Liver (tissue), 3 donors: ENCODE data around the gene CFAP77.

Source experiments
- EGR1 ChIP-seq, 2 donors: IDR thresholded peaks; 2 replicates each; pipeline ENCODE4 v1.6.1; 2016 to 2018; ENCODE audit warnings: antibody characterized with exemption in 2 of 2, low read depth in 2 of 2
- FOXA1 ChIP-seq: IDR thresholded peaks from 2 replicates; pipeline ENCODE4 v1.6.1; 2016; ENCODE audit warnings: antibody characterized with exemption
- GABPA ChIP-seq, 2 donors: IDR thresholded peaks in 1 of 2; conservative IDR thresholded peaks in 1 of 2; 2 replicates each; pipeline ENCODE4 v1.6.1; 2016; ENCODE audit warnings: antibody characterized with exemption in 2 of 2, mild to moderate bottlenecking in 1 of 2, moderate library complexity in 1 of 2
- HNF4G ChIP-seq: IDR thresholded peaks from 2 replicates; pipeline ENCODE4 v1.6.1; 2016; ENCODE audit warnings: antibody characterized with exemption
- JUND ChIP-seq, 2 donors: IDR thresholded peaks; 2 replicates each; pipeline ENCODE4 v1.6.1; 2016; ENCODE audit warnings: antibody characterized with exemption in 2 of 2
- MAX ChIP-seq: IDR thresholded peaks from 2 replicates; pipeline ENCODE4 v1.6.1; 2016; ENCODE audit warnings: antibody characterized with exemption
- RAD21 ChIP-seq, 2 donors: IDR thresholded peaks; 2 replicates each; pipeline ENCODE4 v1.6.1; 2016; ENCODE audit warnings: antibody characterized with exemption in 2 of 2, mild to moderate bottlenecking in 2 of 2
- REST ChIP-seq: IDR thresholded peaks from 2 replicates; pipeline ENCODE4 v1.6.1; 2016; ENCODE audit warnings: antibody characterized with exemption, mild to moderate bottlenecking
- RXRA ChIP-seq, 2 donors: IDR thresholded peaks; 2 replicates each; pipeline ENCODE4 v1.6.1; 2017 to 2018; ENCODE audit warnings: antibody characterized with exemption in 2 of 2, mild to moderate bottlenecking in 1 of 2
- SP1 ChIP-seq: IDR thresholded peaks from 2 replicates; pipeline ENCODE4 v1.6.1; 2018; ENCODE audit warnings: antibody characterized with exemption, mild to moderate bottlenecking
- TAF1 ChIP-seq: conservative IDR thresholded peaks from 2 replicates; pipeline ENCODE4 v1.6.1; 2016; ENCODE audit warnings: antibody characterized with exemption, mild to moderate bottlenecking
- YY1 ChIP-seq: IDR thresholded peaks from 2 replicates; pipeline ENCODE4 v1.6.1; 2016; ENCODE audit warnings: antibody characterized with exemption, mild to moderate bottlenecking
- TF ChIP-seq, protein P1 (sequence below): fragments of 150-350 bp; IDR thresholded peaks from 2 replicates; pipeline ENCODE4 v1.5.1; 2017; ENCODE audit warnings: improper control_type of control experiment, low read depth, low read length; ENCODE audit not compliant: missing input control
- TF ChIP-seq, protein P2 (sequence below): IDR thresholded peaks from 2 replicates; pipeline ENCODE4 v1.6.1; 2016; ENCODE audit warnings: antibody characterized with exemption
- donor health status: healthy.
- donor health status: healthy.

DNA sequence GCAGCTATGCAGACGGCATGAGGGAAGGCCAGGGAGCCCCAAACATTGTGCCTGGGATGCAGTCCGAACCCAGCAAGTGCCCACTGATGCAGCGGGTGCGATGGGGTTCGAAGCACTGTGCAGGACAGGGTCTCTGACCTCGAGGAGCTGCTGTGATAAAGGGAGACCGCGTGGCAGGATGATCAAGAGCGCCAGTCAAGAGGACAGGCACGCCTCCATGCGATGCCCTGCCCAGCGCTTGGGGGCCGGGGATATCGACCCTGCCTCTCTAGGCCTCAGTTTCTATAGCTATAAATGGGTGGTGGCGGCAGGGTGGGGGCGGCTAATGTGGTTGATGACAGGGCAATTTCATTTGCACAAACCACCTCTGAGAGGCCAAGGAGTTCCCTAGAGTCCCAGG lies 87.7 kb downstream of the CFAP77 start:
- TF ChIP-seq YY1 (no peak), JUND (IDR thresholded peaks at IDR 0.05) (no peak), TAF1 (no peak), HNF4G (no peak), MAX (no peak), EGR1 (IDR thresholded peaks at IDR 0.05; ENCODE audit: low read depth in 2 of 2) (no peak), REST (no peak), SP1 (no peak), RXRA (IDR thresholded peaks at IDR 0.05) (no peak), RAD21 (IDR thresholded peaks at IDR 0.05) (no peak), GABPA (IDR thresholded peaks at IDR 0.05 in 1 of 2, conservative IDR thresholded peaks at IDR 0.05 in 1 of 2) (no peak), FOXA1 (no peak)
- TF ChIP-seq, protein P1, sequence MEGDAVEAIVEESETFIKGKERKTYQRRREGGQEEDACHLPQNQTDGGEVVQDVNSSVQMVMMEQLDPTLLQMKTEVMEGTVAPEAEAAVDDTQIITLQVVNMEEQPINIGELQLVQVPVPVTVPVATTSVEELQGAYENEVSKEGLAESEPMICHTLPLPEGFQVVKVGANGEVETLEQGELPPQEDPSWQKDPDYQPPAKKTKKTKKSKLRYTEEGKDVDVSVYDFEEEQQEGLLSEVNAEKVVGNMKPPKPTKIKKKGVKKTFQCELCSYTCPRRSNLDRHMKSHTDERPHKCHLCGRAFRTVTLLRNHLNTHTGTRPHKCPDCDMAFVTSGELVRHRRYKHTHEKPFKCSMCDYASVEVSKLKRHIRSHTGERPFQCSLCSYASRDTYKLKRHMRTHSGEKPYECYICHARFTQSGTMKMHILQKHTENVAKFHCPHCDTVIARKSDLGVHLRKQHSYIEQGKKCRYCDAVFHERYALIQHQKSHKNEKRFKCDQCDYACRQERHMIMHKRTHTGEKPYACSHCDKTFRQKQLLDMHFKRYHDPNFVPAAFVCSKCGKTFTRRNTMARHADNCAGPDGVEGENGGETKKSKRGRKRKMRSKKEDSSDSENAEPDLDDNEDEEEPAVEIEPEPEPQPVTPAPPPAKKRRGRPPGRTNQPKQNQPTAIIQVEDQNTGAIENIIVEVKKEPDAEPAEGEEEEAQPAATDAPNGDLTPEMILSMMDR, result no peak
- TF ChIP-seq, protein P2, sequence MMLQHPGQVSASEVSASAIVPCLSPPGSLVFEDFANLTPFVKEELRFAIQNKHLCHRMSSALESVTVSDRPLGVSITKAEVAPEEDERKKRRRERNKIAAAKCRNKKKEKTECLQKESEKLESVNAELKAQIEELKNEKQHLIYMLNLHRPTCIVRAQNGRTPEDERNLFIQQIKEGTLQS, result no peak
